Measurements from ENCODE around the gene NIPAL3.
"Not testable (repeated sequence)": the region's sequence is repeated elsewhere in the genome, so short reads cannot be mapped to it uniquely, and the experiment has no call there.

The NIPAL3 gene

DNA sequence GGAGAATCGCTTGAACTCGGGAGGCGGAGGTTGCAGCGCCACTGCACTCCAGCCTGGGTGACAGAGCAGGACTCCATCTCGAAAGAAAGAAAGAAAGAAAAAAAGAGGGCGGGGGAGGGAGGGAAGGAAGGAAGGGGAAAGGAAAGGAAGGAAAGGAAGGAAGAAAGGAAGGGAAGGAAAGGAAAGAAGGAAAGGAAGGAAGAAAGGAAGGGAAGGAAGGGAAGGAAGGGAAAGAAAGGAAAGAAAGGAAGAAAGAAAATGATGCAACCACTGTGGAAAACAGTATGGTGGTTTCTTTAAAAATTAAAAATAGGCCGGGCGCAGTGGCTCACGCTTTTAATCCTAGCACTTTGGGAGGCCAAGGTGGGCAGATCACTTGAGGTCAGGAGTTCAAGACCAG lies 71.9 kb downstream of the NIPAL3 start:
- TF ChIP-seq, protein P1, sequence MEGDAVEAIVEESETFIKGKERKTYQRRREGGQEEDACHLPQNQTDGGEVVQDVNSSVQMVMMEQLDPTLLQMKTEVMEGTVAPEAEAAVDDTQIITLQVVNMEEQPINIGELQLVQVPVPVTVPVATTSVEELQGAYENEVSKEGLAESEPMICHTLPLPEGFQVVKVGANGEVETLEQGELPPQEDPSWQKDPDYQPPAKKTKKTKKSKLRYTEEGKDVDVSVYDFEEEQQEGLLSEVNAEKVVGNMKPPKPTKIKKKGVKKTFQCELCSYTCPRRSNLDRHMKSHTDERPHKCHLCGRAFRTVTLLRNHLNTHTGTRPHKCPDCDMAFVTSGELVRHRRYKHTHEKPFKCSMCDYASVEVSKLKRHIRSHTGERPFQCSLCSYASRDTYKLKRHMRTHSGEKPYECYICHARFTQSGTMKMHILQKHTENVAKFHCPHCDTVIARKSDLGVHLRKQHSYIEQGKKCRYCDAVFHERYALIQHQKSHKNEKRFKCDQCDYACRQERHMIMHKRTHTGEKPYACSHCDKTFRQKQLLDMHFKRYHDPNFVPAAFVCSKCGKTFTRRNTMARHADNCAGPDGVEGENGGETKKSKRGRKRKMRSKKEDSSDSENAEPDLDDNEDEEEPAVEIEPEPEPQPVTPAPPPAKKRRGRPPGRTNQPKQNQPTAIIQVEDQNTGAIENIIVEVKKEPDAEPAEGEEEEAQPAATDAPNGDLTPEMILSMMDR (IDR thresholded peaks at IDR 0.05; ENCODE audit: insufficient read depth, low read length, poor library complexity, severe bottlenecking), result no peak
- TF ChIP-seq EZH2phosphoT487 (conservative IDR thresholded peaks at IDR 0.05; ENCODE audit: low read length), result no peak
- Histone ChIP-seq H3K9me2 (replicated peaks; ENCODE audit: insufficient read depth, low read length) (no peaks in the 10 kb centered on the region), H3K9ac (ENCODE audit: low read length) (no peak overlapping the region), H4K20me1 (ENCODE audit: low read depth, low read length) (no peaks in the 10 kb centered on the region), H2AFZ (ENCODE audit: low read depth, low read length, severe bottlenecking) (no peak overlapping the region), H3F3A (ENCODE audit: insufficient read depth) (no peaks in the 10 kb centered on the region), H3K79me2 (ENCODE audit: insufficient read depth, low read length) (no peaks in the 10 kb centered on the region), H3K4me2 (ENCODE audit: low read depth, low read length, poor library complexity, severe bottlenecking) (no peak overlapping the region), H3K27ac (ENCODE audit: low read depth, low read length) (no peak overlapping the region), H3K4me3 (ENCODE audit: insufficient read depth, low read length, poor library complexity, severe bottlenecking) (no peak overlapping the region), H3K9me3 (ENCODE audit: insufficient read depth, low read length) (no peaks in the 10 kb centered on the region), H3K36me3 (ENCODE audit: low read length) (no peaks in the 10 kb centered on the region), H3K27me3 (ENCODE audit: low read length) (no peaks in the 10 kb centered on the region)

DNA sequence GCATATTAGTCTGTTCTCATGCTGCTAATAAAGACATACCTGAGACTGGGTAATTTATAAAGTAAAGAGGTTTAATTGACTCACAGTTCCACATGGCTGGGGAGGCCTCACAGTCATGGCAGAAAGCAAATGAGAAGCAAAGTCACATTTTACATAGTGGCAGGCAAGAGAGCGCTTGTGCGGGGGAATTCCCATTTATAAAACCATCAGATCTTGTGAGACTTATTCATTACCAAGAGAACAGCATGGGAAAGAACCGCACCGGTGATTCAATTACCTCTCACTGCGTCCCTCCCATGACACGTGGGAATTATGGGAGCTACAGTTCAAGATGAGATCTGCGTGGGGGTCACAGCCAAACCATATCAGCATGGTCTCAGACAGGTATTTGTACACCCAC lies 72.6 kb downstream of the NIPAL3 start:
- H3K36me3 ChIP-seq (ENCODE audit: low read length); H3K27ac ChIP-seq (ENCODE audit: low read depth, low read length); H3K4me2 ChIP-seq (ENCODE audit: low read depth, low read length, poor library complexity, severe bottlenecking); H3K79me2 ChIP-seq (ENCODE audit: insufficient read depth, low read length); H3K9ac ChIP-seq (ENCODE audit: low read length); H2AFZ ChIP-seq (ENCODE audit: low read depth, low read length, severe bottlenecking); H3K9me3 ChIP-seq (ENCODE audit: insufficient read depth, low read length); H3K4me3 ChIP-seq (ENCODE audit: insufficient read depth, low read length, poor library complexity, severe bottlenecking); H3F3A ChIP-seq (ENCODE audit: insufficient read depth); H3K27me3 ChIP-seq (ENCODE audit: low read length); H3K9me2 ChIP-seq (replicated peaks; ENCODE audit: insufficient read depth, low read length); H4K20me1 ChIP-seq (ENCODE audit: low read depth, low read length): not testable (repeated sequence)

DNA sequence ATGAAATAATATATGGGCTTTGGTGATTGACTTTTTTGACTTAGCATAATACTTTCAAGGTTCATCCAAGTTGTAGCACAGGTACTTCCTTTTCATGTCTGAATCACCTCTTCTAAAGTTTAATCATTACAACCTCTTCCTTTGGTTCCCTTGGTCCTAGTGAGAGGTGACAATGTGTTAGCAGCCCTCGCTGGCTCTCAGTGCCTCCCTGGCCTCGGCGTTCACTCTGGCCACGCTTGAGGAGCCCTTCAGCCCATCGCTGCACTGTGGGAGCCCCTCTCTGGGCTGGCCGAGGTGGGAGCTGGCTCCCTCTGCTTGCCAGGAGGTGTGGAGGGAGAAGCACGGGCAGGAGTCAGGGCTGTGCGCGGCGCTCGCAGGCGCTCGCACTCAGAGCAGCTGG lies 74.1 kb downstream of the NIPAL3 start:
- Histone ChIP-seq H2AFZ (ENCODE audit: low read depth, low read length, severe bottlenecking) (no peak overlapping the region), H4K20me1 (ENCODE audit: low read depth, low read length) (no peaks in the 10 kb centered on the region), H3F3A (ENCODE audit: insufficient read depth) (0 out of 2 replicates have a peak, but pooled peaks cover 2% of the 10 kb centered on the region), H3K27ac (ENCODE audit: low read depth, low read length) (no peak overlapping the region), H3K4me3 (ENCODE audit: insufficient read depth, low read length, poor library complexity, severe bottlenecking) (no peak overlapping the region), H3K9me3 (ENCODE audit: insufficient read depth, low read length) (no peaks in the 10 kb centered on the region), H3K4me2 (ENCODE audit: low read depth, low read length, poor library complexity, severe bottlenecking) (no peak overlapping the region), H3K9me2 (replicated peaks; ENCODE audit: insufficient read depth, low read length) (no peaks in the 10 kb centered on the region), H3K36me3 (ENCODE audit: low read length) (no peaks in the 10 kb centered on the region), H3K9ac (ENCODE audit: low read length) (no peak overlapping the region), H3K79me2 (ENCODE audit: insufficient read depth, low read length) (no peaks in the 10 kb centered on the region), H3K27me3 (ENCODE audit: low read length) (no peaks in the 10 kb centered on the region)
- TF ChIP-seq EZH2phosphoT487 (conservative IDR thresholded peaks at IDR 0.05; ENCODE audit: low read length), result no peak
- TF ChIP-seq, protein P1 (IDR thresholded peaks at IDR 0.05; ENCODE audit: insufficient read depth, low read length, poor library complexity, severe bottlenecking), result no peak

DNA sequence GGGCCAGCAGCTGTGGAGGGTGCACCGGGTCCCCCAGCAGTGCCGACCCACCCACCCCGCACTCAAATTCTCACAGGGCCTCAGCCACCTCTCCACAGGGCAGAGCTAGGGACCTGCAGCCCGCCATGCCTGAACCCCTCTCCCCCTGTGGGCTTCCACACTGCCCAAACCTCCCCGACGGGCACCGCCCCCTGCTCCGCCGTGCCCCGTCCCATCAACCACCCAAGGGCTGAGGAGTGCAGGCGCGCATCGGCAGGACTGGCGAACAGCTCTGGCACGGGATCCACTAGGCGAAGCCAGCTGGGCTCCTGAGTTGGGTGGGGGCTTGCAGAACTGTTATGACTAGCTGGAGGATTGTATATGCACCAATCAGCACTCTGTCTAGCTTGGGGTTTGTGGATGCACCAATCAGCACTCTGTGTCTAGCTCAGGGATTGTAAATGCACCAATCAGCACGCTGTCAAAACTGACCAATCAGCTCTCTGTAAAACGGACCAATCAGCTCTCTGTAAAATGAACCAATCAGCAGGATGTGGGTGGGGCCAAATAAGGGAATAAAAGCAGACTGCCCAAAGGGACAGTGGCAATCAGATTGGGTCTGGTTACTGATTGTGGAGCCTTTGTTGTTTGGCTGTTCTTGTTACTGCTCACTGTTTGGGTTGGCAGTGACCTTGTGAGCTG lies 74.6 kb downstream of the NIPAL3 start:
- H3K4me3 ChIP-seq (ENCODE audit: insufficient read depth, low read length, poor library complexity, severe bottlenecking), result no peak overlapping the region
- H2AFZ ChIP-seq (ENCODE audit: low read depth, low read length, severe bottlenecking), result no peak overlapping the region
- no peak overlapping the region for H3K27ac ChIP-seq (ENCODE audit: low read depth, low read length)
- H3F3A ChIP-seq (ENCODE audit: insufficient read depth), result 0 out of 2 replicates have a peak, but pooled peaks cover 2% of the 10 kb centered on the region
- no peak overlapping the region for H3K9ac ChIP-seq (ENCODE audit: low read length)
- H3K9me3 ChIP-seq (ENCODE audit: insufficient read depth, low read length), result no peaks in the 10 kb centered on the region
- H4K20me1 ChIP-seq (ENCODE audit: low read depth, low read length), result no peaks in the 10 kb centered on the region
- H3K27me3 ChIP-seq (ENCODE audit: low read length), result no peaks in the 10 kb centered on the region
- no peaks in the 10 kb centered on the region for H3K9me2 ChIP-seq (replicated peaks; ENCODE audit: insufficient read depth, low read length)
- no peak overlapping the region for H3K4me2 ChIP-seq (ENCODE audit: low read depth, low read length, poor library complexity, severe bottlenecking)
- no peaks in the 10 kb centered on the region for H3K79me2 ChIP-seq (ENCODE audit: insufficient read depth, low read length)
- TF ChIP-seq, protein P1 (IDR thresholded peaks at IDR 0.05; ENCODE audit: insufficient read depth, low read length, poor library complexity, severe bottlenecking), result no peak
- no peaks in the 10 kb centered on the region for H3K36me3 ChIP-seq (ENCODE audit: low read length)

Data from SU-DHL-6 (cell line).